Kidney epithelial cell (primary cell): Measurements from ENCODE around the gene PDE3A. TPM values are rescaled to one million over a fixed set of nuclear protein-coding genes. Genes with fewer than 3 reads are reported as not detected.

ENCODE experiments used
- DNase-seq: peaks from one replicate; pipeline ENCODE4 v3.0.0-alpha.2; 2010; ENCODE audit warnings: low read depth
- H3K27me3 ChIP-seq: 2 replicates; pipeline ENCODE4 v1.6.0; 2011; ENCODE audit warnings: low read length; ENCODE audit not compliant: control insufficient read depth, insufficient read depth
- H3K36me3 ChIP-seq: 2 replicates; pipeline ENCODE4 v1.5.1; 2011; ENCODE audit warnings: low read length; ENCODE audit not compliant: control insufficient read depth, insufficient read depth
- H3K4me3 ChIP-seq: 2 replicates; pipeline ENCODE4 v1.5.1; 2011; ENCODE audit warnings: low read depth, mild to moderate bottlenecking, control low read depth, low read length
- CTCF ChIP-seq: IDR thresholded peaks from 2 replicates; pipeline ENCODE4 v1.5.1; 2011; ENCODE audit warnings: mild to moderate bottlenecking, moderate library complexity, low read length, control low read depth, inconsistent platforms; ENCODE audit not compliant: insufficient read depth, poor library complexity, severe bottlenecking
- total RNA-seq: library from RNA; depleted of rRNA; stranded (reverse); fragments of >200 nt; gene quantifications from 2 replicates; pipeline ENCODE4 v1.2.3, GENCODE V29; 2015

Gene PDE3A
- total RNA-seq, 1 donor from 2014 or later = 1.8 TPM

- no peak overlapping the region for H3K4me3 ChIP-seq
- DNase-seq = no peak
- TF ChIP-seq CTCF = no peak
- H3K36me3 ChIP-seq = no peaks in the 10 kb centered on the region
- H3K27me3 ChIP-seq = no peaks in the 10 kb centered on the region
Observed at GRCh38 chr12:20657496-20657895, 289.2 kb downstream of the PDE3A start.

GRCh38 chr12:20681334-20681733, 313.0 kb downstream of the PDE3A start:
- Histone ChIP-seq H3K36me3 (no peaks in the 10 kb centered on the region), H3K4me3 (no peak overlapping the region), H3K27me3 (no peaks in the 10 kb centered on the region)
- no peak for TF ChIP-seq CTCF
- DNase-seq = no peak

- TF ChIP-seq CTCF = no peak
- H3K27me3 ChIP-seq = no peaks in the 10 kb centered on the region
- DNase-seq = no peak
- no peaks in the 10 kb centered on the region for H3K36me3 ChIP-seq
- H3K4me3 ChIP-seq = no peak within 1 kb of the TSS
Observed at GRCh38 chr12:20695232-20695631, 326.9 kb downstream of the PDE3A start, which contains the start of gene SLCO1C1. TSS of gene SLCO1C1 (plus strand) at chr12:20695332. CDS start at chr12:20699577, 4,245 bp downstream.

DNA sequence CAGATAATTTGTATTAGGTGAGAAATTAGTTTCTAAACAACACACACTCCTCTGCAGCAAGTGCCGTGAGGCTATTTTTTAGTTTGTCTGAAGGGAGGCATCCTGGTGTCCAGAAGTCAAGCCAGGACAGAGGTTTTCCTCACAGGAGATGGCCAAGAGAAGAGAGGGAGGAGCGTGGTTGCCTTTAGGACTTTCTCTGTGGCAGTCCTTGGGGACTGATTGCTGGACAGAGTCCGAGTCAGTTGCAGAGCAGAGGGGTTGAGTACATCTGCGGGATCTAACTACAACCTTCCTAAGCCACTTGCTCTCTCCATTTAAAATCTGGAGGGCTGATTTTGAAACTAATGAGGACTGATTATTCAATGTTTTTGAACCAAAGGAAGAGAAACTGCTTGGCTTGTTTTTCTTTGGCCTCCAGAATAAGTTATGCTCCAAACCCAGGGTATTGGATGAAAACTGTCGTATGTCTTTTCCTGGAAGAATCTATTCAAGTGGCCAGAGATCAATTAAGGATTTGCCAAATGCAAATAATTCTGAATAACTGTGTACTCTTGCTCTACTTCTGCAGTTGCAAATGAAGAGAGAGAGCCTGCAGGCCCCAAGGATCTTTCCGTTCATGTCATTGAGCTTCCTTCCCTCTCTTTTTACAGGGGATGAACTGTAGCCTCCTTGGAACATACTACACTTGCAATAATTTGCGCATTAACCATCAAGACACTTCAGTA, 328.0 kb downstream of the PDE3A start:
- TF ChIP-seq CTCF = no peak
- no peak for DNase-seq
- Histone ChIP-seq H3K36me3 (no peaks in the 10 kb centered on the region), H3K27me3 (no peaks in the 10 kb centered on the region), H3K4me3 (no peak overlapping the region)

DNA sequence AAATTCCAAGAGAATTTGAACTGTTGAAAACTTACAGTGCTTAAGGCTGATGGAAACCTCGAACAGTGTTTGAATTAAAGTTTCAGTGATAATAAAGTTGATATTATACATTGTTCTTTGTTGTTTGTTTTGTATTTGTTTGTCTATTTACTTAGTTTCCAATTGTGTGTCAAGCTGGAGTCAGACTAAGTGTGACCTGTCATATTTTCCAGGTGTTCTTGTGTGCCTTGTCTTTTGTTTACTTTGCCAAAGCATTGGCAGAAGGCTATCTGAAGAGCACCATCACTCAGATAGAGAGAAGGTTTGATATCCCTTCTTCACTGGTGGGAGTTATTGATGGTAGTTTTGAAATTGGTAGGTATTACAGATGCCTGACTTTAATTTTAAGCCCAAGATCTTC, 332.8 kb downstream of the PDE3A start:
- DNase-seq = no peak
- Histone ChIP-seq H3K4me3 (no peak overlapping the region), H3K27me3 (no peaks in the 10 kb centered on the region), H3K36me3 (no peaks in the 10 kb centered on the region)
- no peak for TF ChIP-seq CTCF

DNA sequence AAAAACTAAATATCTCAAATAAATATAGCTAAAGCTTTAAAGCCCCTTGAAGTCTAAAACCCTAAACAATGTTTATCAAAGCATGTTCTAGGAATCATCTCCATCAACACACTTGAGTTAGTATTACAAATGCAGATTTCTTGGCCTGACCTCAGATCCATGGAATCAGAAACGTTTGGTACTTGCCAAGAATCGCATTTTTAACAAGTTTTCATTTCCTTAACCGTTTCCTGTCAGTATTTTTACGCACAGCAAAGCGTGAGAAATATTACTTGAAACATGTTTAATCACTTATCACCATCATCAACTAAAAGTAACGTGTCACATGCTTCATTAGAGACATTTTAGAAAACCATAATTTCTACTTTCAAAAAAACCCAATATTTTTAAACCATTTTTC, 336.5 kb downstream of the PDE3A start:
- TF ChIP-seq CTCF = no peak
- no peak for DNase-seq
- Histone ChIP-seq H3K36me3 (no peaks in the 10 kb centered on the region), H3K27me3 (no peaks in the 10 kb centered on the region), H3K4me3 (no peak overlapping the region)
